Uterus (tissue), 4 donors: Measurements from ENCODE around the gene FAM53C. TPM values are rescaled to one million over a fixed set of nuclear protein-coding genes. Genes with fewer than 3 reads are reported as not detected.
A peak's percentile ranks its signal among the peaks of the same experiment; 100 is the strongest.

Experiments used
- DNase-seq, 2 donors: peaks; one replicate each; pipeline ENCODE4 v3.0.0-alpha.2; 2019 to 2020
- H3K27ac ChIP-seq, 2 donors: fragments of 200-600 bp; sonication (generic); 1 replicate in 1 of 2; 2 replicates in 1 of 2; pipeline ENCODE4 v1.5.1; 2016 to 2018
- H3K27me3 ChIP-seq, 2 donors: fragments of 200-600 bp; sonication (generic); one replicate each; pipeline ENCODE4 v1.5.1; 2018 to 2019; ENCODE audit warnings: control low read depth in 1 of 2
- H3K36me3 ChIP-seq, 2 donors: fragments of 200-600 bp; sonication (generic); one replicate each; pipeline ENCODE4 v1.5.1; 2019; ENCODE audit warnings: control low read depth in 1 of 2
- H3K4me1 ChIP-seq, 2 donors: fragments of 200-600 bp; sonication (generic); one replicate each; pipeline ENCODE4 v1.5.1; 2018 to 2019; ENCODE audit warnings: control low read depth in 1 of 2
- H3K4me3 ChIP-seq, 2 donors: fragments of 200-600 bp; sonication (generic); 1 replicate in 1 of 2; 2 replicates in 1 of 2; pipeline ENCODE4 v1.5.1; 2018 to 2019; ENCODE audit warnings: mild to moderate bottlenecking in 1 of 2
- H3K9me3 ChIP-seq, 2 donors: fragments of 200-600 bp; sonication (generic); one replicate each; pipeline ENCODE4 v1.5.1; 2019; ENCODE audit warnings: control low read depth in 1 of 2
- CTCF ChIP-seq, 4 experiments: fragments of 200-600 bp in 2 of 4; fragments of 450-650 bp in 2 of 4; sonication (generic) in 2 of 4; IDR thresholded peaks; one replicate each; pipeline ENCODE4 v1.5.1; 2016 to 2019; ENCODE audit warnings: antibody characterized with exemption in 4 of 4, mild to moderate bottlenecking in 2 of 4, moderate library complexity in 1 of 4
- POLR2A ChIP-seq, 2 donors: fragments of 450-650 bp; IDR thresholded peaks; one replicate each; pipeline ENCODE4 v1.6.1; 2016; ENCODE audit warnings: antibody characterized with exemption in 2 of 2, mild to moderate bottlenecking in 1 of 2, moderate library complexity in 1 of 2
- intact Hi-C: fragments of 100-400 bp; cut with DNase I; formaldehyde crosslinking; loops from one replicate; pipeline ENCODE4 v1.15.1; 2023; ENCODE audit warnings: low total_unique reads
- total RNA-seq, 4 donors: library from RNA; depleted of rRNA in 3 of 4; stranded (reverse); fragments of >200 nt in 3 of 4; gene quantifications; one replicate each; pipeline versions ENCODE4 v1.1.0 to v1.2.4, GENCODE V29; 2014 to 2023
- donor health status: DM: yes; HTN: yes; CAD: no.

Gene FAM53C
- total RNA-seq, 4 donors from 2014 or later, result 20.0 to 54.4 (median 26.4) TPM

GRCh38 chr5:138334867-138335447, 3.1 kb upstream of the FAM53C start:
- intact Hi-C loops, result no loop called here
- H3K4me3 ChIP-seq, result no peak overlapping the region

GRCh38 chr5:138336952-138337684, 948 bp upstream of the FAM53C start:
- Histone ChIP-seq H3K4me1 (peaks cover 5 to 6% of the 10 kb centered on the region in 2 donors), H3K36me3 (no peaks in the 10 kb centered on the region), H3K9me3 (no peaks in the 10 kb centered on the region), H3K4me3 (peak overlapping the region; percentile 88 to 99), H3K27me3 (no peaks in the 10 kb centered on the region), H3K27ac (peak overlapping the region; percentile 92 to 100)
- intact Hi-C loops, result no loop called here
- peak; percentile 84 to 91 for DNase-seq
- no peak for TF ChIP-seq POLR2A (IDR thresholded peaks at IDR 0.05)
- no peak for TF ChIP-seq CTCF (IDR thresholded peaks at IDR 0.05)

More at GRCh38 chr5:138334867-138335447, 3.1 kb upstream of the FAM53C start:
- H3K27me3 ChIP-seq, result no peaks in the 10 kb centered on the region
- DNase-seq, result no peak
- H3K9me3 ChIP-seq, result no peaks in the 10 kb centered on the region
- H3K4me1 ChIP-seq, result peaks cover 5 to 6% of the 10 kb centered on the region in 2 donors
- H3K36me3 ChIP-seq, result no peaks in the 10 kb centered on the region
- TF ChIP-seq POLR2A (IDR thresholded peaks at IDR 0.05) (no peak), CTCF (IDR thresholded peaks at IDR 0.05) (no peak)
- no peak overlapping the region for H3K27ac ChIP-seq

GRCh38 chr5:138338411-138339090, 485 bp downstream of the FAM53C start:
- peaks cover 5 to 6% of the 10 kb centered on the region in 2 donors for H3K4me1 ChIP-seq
- no peaks in the 10 kb centered on the region for H3K9me3 ChIP-seq
- TF ChIP-seq CTCF (IDR thresholded peaks at IDR 0.05), result peak in 2 of 4 experiments; percentile 0 to 8
- no peak for TF ChIP-seq POLR2A (IDR thresholded peaks at IDR 0.05)
- no peak for DNase-seq
- intact Hi-C loops, result no loop called here
- H3K27me3 ChIP-seq, result no peaks in the 10 kb centered on the region
- peak overlapping the region; percentile 88 to 99 for H3K4me3 ChIP-seq
- H3K27ac ChIP-seq, result peak overlapping the region; percentile 92 to 100
- H3K36me3 ChIP-seq, result no peaks in the 10 kb centered on the region

- no peaks in the 10 kb centered on the region for H3K27me3 ChIP-seq
- H3K4me3 ChIP-seq, result peak overlapping the region; percentile 88 to 99
- TF ChIP-seq POLR2A (IDR thresholded peaks at IDR 0.05), result no peak
- TF ChIP-seq CTCF (IDR thresholded peaks at IDR 0.05), result no peak
- intact Hi-C loops, result no loop called here
- H3K27ac ChIP-seq, result peak overlapping the region; percentile 92 to 100
- H3K36me3 ChIP-seq, result no peaks in the 10 kb centered on the region
- DNase-seq, result no peak
- peaks cover 5 to 6% of the 10 kb centered on the region in 2 donors for H3K4me1 ChIP-seq
- H3K9me3 ChIP-seq, result no peaks in the 10 kb centered on the region
Observed at GRCh38 chr5:138339091-138339456, 1.0 kb downstream of the FAM53C start.

GRCh38 chr5:138339464-138339863, 1.4 kb downstream of the FAM53C start:
- H3K36me3 ChIP-seq, result no peaks in the 10 kb centered on the region
- peak overlapping the region; percentile 88 to 99 for H3K4me3 ChIP-seq
- intact Hi-C loops, result no loop called here
- H3K4me1 ChIP-seq, result peaks cover 5 to 6% of the 10 kb centered on the region in 2 donors
- H3K27ac ChIP-seq, result peak overlapping the region; percentile 92 to 100
- no peaks in the 10 kb centered on the region for H3K9me3 ChIP-seq
- TF ChIP-seq CTCF (IDR thresholded peaks at IDR 0.05), result no peak
- TF ChIP-seq POLR2A (IDR thresholded peaks at IDR 0.05), result no peak
- no peak for DNase-seq
- no peaks in the 10 kb centered on the region for H3K27me3 ChIP-seq
